Fibroblast of lung (primary cell): ENCODE data around the gene ZDHHC1. TPM values are rescaled to one million over a fixed set of nuclear protein-coding genes. Genes with fewer than 3 reads are reported as not detected.
A peak's percentile ranks its signal among the peaks of the same experiment; 100 is the strongest.

Experiments used
- DNase-seq, 2 donors: peaks; one replicate each; pipeline versions ENCODE4 v3.0.0 to v3.0.0-alpha.2; 2010; ENCODE audit warnings: low read depth in 2 of 2
- H2AFZ ChIP-seq: 2 replicates; pipeline ENCODE4 v1.5.1; 2012; ENCODE audit warnings: low read length, control low read depth, inconsistent platforms
- H3K27ac ChIP-seq: 2 replicates; pipeline ENCODE4 v1.5.1; 2011; ENCODE audit warnings: low read length, control low read depth; ENCODE audit not compliant: insufficient read depth
- H3K27me3 ChIP-seq: 2 replicates; pipeline ENCODE4 v1.5.1; 2011; ENCODE audit warnings: mild to moderate bottlenecking, low read length; ENCODE audit not compliant: control insufficient read depth, insufficient read depth
- H3K36me3 ChIP-seq: 2 replicates; pipeline ENCODE4 v1.5.1; 2011; ENCODE audit warnings: low read length; ENCODE audit not compliant: control insufficient read depth, insufficient read depth
- H3K4me1 ChIP-seq: 2 replicates; pipeline ENCODE4 v1.5.1; 2011; ENCODE audit warnings: low read length; ENCODE audit not compliant: control insufficient read depth, insufficient read depth; ENCODE audit errors: extremely low read depth
- H3K4me2 ChIP-seq: 2 replicates; pipeline ENCODE4 v1.5.1; 2011; ENCODE audit warnings: low read length, control low read depth; ENCODE audit not compliant: insufficient read depth; ENCODE audit errors: extremely low read depth
- H3K4me3 ChIP-seq, 4 experiments: fragments of 200-600 bp in 1 of 4; sonication (generic) in 1 of 4; replicated peaks in 1 of 4; 2 replicates each; pipeline ENCODE4 v1.5.1; 2011 to 2016; ENCODE audit warnings: low read length in 4 of 4, low read depth in 3 of 4, mild to moderate bottlenecking in 3 of 4, control low read depth in 2 of 4, inconsistent platforms in 1 of 4, mixed read lengths in 1 of 4; ENCODE audit not compliant: insufficient read depth in 1 of 4; ENCODE audit errors: control extremely low read depth in 1 of 4
- H3K79me2 ChIP-seq: 2 replicates; pipeline ENCODE4 v1.5.1; 2012; ENCODE audit warnings: mild to moderate bottlenecking, low read length, inconsistent platforms; ENCODE audit not compliant: control insufficient read depth, insufficient read depth
- H3K9ac ChIP-seq: 2 replicates; pipeline ENCODE4 v1.5.1; 2011; ENCODE audit warnings: mild to moderate bottlenecking, low read length, control low read depth; ENCODE audit not compliant: insufficient read depth
- H3K9me3 ChIP-seq: 2 replicates; pipeline ENCODE4 v1.5.1; 2012; ENCODE audit warnings: low read depth, low read length; ENCODE audit not compliant: control insufficient read depth, insufficient read depth
- H4K20me1 ChIP-seq: 2 replicates; pipeline ENCODE4 v1.5.1; 2011; ENCODE audit warnings: low read length; ENCODE audit not compliant: control insufficient read depth, insufficient read depth; ENCODE audit errors: extremely low read depth
- CTCF ChIP-seq, 2 donors: IDR thresholded peaks in 1 of 2; conservative IDR thresholded peaks in 1 of 2; 1 replicate in 1 of 2; 2 replicates in 1 of 2; pipeline ENCODE4 v1.5.1; 2011 to 2012; ENCODE audit warnings: low read length in 2 of 2, control low read depth in 1 of 2, inconsistent platforms in 1 of 2, low read depth in 1 of 2, mild to moderate bottlenecking in 1 of 2
- EZH2 ChIP-seq: IDR thresholded peaks from 2 replicates; pipeline ENCODE4 v1.5.1; 2012; ENCODE audit warnings: low read length, control low read depth, mild to moderate bottlenecking; ENCODE audit errors: missing control alignments
- polyA plus RNA-seq, 2 donors: library from polyadenylated mRNA; depleted of rRNA in 1 of 2; stranded (reverse) in 1 of 2; unstranded in 1 of 2; fragments of >200 nt; gene quantifications; 2 replicates each; pipeline ENCODE4 v1.2.1, GENCODE V29; 2011 to 2012; ENCODE audit warnings: missing spikeins in 1 of 2
- total RNA-seq: library from RNA; depleted of rRNA; stranded (reverse); fragments of >200 nt; gene quantifications from 2 replicates; pipeline ENCODE4 v1.2.1, GENCODE V29; 2014

Gene ZDHHC1
- total and polyA plus RNA-seq, 2 donors (not counting 1 experiment from before 2014, with no cell fraction given): 2.7 to 6.4 TPM

DNA sequence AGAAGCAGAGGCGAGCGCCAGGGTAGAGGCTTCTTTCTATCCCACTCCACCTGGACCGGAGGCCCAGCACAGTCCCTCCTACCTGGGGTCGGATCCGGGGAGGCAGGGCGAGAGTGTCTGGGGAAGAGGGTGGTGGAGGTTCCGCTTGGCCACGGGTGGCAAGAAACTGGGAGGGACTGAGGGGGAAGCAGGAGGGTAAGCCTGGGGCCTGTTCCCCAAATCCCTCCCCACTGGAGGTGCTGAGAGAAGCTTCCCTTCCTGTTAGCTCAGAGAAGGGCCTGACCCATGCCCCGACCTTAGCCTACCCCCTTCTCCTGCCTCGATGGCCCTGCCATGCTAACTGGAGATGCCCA is 21.2 kb downstream of the ZDHHC1 start:
- no peaks in the 10 kb centered on the region for H3K79me2 ChIP-seq
- no peak overlapping the region for H2AFZ ChIP-seq
- H3K4me2 ChIP-seq: no peak overlapping the region
- no peaks in the 10 kb centered on the region for H4K20me1 ChIP-seq
- H3K9me3 ChIP-seq: no peaks in the 10 kb centered on the region
- no peak overlapping the region for H3K4me3 ChIP-seq
- DNase-seq: no peak
- peaks cover 19% of the 10 kb centered on the region for H3K4me1 ChIP-seq
- H3K9ac ChIP-seq: no peak overlapping the region
- no peaks in the 10 kb centered on the region for H3K36me3 ChIP-seq
- no peak overlapping the region for H3K27ac ChIP-seq
- H3K27me3 ChIP-seq: peaks cover 2% of the 10 kb centered on the region
- TF ChIP-seq EZH2: no peak
- no peak for TF ChIP-seq CTCF (conservative IDR thresholded peaks at IDR 0.05 in 1 of 2, IDR thresholded peaks at IDR 0.05 in 1 of 2; ENCODE audit: low read depth in 1 of 2, low read length in 2 of 2)

DNA sequence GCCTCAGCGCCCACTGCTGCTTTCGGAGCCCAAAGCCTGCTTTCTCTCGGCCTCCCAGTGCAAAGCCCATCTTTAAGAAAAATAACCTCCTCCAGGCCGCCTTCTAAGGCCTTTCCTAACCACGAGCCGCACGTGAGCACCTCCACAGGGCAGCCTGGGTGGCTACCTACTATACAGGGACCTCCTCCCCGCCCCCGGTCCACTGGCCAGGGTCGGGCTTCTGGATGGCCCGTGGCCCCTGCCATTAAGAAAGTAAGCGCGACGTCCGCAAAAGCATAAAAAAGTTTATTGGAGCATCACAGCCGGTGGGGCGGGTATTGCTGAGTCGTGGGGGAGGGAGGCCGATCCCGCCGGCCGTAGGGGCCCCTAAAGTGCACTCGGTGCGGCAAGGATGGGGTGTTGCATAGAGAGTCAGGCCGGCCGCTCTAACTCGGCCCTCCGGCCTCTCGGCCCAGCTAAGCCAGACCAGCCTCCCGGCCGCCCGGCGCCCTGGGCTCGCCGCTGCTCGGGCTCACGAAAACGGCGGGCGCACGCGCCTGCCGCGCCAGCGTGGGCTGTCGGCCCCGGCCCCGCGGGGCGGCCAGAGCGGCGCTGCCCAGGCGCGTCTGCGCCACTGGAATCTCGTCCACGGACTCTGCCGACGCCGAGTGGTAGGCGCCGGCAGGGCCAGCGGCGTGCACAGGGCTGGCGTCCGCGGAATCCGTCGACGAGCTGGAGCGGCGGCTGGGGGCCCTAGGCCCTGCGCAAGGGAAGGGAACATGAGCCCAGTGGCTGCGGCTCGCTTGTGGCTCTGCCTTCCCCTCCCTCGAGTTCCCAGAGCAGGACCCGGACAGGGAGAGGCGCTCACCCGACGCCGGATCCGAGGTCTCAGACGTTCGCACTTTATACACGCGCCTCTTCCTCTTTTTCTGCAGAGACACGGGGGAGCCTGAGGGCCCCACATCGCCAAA is 21.8 kb downstream of the ZDHHC1 start:
- Histone ChIP-seq H3K4me2 (no peak overlapping the region), H3K27ac (no peak overlapping the region), H3K36me3 (no peaks in the 10 kb centered on the region), H3K9ac (no peak overlapping the region), H2AFZ (no peak overlapping the region), H3K27me3 (peaks cover 2% of the 10 kb centered on the region), H4K20me1 (no peaks in the 10 kb centered on the region), H3K4me1 (peaks cover 19% of the 10 kb centered on the region), H3K9me3 (no peaks in the 10 kb centered on the region), H3K4me3 (no peak overlapping the region), H3K79me2 (no peaks in the 10 kb centered on the region)
- no peak for DNase-seq
- TF ChIP-seq CTCF (conservative IDR thresholded peaks at IDR 0.05 in 1 of 2, IDR thresholded peaks at IDR 0.05 in 1 of 2; ENCODE audit: low read depth in 1 of 2, low read length in 2 of 2): no peak

DNA sequence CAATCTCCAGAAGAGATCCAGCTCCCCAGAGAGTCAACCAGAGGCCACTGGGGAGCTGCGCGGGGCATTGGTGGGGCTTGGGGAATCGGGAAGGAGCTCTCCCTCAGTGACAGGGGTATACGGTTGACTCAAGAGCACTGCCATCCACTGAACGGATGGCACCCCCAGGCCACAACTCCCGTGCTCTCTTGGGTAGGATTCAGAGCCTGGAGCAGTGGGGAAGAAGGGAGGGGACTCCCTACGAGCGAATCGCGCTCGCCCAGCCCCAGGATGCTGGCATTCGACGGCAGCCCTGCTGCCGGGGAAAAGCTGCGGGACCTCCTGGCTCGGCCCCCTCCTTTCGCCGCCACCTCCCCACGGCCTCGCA is 22.5 kb downstream of the ZDHHC1 start:
- Histone ChIP-seq H3K36me3 (no peaks in the 10 kb centered on the region), H3K9me3 (no peaks in the 10 kb centered on the region), H3K79me2 (no peaks in the 10 kb centered on the region), H3K27ac (peak overlapping the region; percentile 51), H3K9ac (peak overlapping the region; percentile 63), H3K4me3 (peak overlapping the region in 3 of 4 experiments; percentile 10 to 44 (median 40)), H3K27me3 (peaks cover 2% of the 10 kb centered on the region), H3K4me1 (peaks cover 19% of the 10 kb centered on the region), H3K4me2 (peak overlapping the region; percentile 59), H2AFZ (peak overlapping the region; percentile 62), H4K20me1 (no peaks in the 10 kb centered on the region)
- DNase-seq: no peak
- no peak for TF ChIP-seq EZH2
